ENCODE measurements around the gene BASP1.
A peak's percentile ranks its signal among the peaks of the same experiment; 100 is the strongest.

BASP1 gene

DNA sequence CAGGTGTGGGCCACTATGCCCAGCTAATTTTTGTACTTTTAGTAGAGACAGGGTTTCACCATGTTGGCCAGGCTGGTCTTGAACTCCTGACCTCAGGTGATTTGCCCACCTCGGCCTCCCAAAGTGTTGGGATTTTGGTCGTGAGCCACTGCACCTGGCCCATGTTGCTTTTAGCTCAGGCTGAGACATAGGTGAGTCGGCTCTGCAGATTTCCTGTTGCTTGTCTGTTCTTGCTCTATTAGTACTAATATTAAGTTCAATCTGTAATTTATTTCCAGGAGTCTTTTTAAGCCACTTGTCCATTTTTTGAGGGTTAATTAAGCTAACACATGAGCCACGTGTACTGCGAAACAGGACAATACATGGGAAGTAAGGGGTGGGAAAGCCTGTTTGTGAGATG, 21.4 kb upstream of the BASP1 start:
- TF ChIP-seq, protein P1, sequence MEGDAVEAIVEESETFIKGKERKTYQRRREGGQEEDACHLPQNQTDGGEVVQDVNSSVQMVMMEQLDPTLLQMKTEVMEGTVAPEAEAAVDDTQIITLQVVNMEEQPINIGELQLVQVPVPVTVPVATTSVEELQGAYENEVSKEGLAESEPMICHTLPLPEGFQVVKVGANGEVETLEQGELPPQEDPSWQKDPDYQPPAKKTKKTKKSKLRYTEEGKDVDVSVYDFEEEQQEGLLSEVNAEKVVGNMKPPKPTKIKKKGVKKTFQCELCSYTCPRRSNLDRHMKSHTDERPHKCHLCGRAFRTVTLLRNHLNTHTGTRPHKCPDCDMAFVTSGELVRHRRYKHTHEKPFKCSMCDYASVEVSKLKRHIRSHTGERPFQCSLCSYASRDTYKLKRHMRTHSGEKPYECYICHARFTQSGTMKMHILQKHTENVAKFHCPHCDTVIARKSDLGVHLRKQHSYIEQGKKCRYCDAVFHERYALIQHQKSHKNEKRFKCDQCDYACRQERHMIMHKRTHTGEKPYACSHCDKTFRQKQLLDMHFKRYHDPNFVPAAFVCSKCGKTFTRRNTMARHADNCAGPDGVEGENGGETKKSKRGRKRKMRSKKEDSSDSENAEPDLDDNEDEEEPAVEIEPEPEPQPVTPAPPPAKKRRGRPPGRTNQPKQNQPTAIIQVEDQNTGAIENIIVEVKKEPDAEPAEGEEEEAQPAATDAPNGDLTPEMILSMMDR (IDR thresholded peaks at IDR 0.05), result no peak

DNA sequence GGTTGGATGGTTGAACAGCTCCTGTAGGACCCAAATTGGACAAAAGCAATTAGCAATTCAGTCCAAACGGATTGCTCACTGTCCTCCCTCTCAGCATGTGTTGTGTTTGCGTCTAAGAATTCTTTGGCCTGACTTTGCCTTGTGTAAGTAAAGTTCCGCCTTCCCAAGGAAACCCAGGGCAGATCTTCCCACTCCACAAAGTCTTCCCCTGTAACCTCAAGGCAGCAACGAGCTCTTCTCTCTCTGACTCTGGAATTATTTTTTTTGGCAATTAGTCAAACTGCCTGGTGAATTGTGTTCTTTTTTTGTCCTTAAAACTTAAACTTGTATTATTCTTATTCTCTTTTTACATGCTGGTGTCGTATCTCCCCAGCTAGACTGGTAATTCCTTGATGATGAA, 20.7 kb upstream of the BASP1 start:
- TF ChIP-seq, protein P1 (IDR thresholded peaks at IDR 0.05), result no peak

DNA sequence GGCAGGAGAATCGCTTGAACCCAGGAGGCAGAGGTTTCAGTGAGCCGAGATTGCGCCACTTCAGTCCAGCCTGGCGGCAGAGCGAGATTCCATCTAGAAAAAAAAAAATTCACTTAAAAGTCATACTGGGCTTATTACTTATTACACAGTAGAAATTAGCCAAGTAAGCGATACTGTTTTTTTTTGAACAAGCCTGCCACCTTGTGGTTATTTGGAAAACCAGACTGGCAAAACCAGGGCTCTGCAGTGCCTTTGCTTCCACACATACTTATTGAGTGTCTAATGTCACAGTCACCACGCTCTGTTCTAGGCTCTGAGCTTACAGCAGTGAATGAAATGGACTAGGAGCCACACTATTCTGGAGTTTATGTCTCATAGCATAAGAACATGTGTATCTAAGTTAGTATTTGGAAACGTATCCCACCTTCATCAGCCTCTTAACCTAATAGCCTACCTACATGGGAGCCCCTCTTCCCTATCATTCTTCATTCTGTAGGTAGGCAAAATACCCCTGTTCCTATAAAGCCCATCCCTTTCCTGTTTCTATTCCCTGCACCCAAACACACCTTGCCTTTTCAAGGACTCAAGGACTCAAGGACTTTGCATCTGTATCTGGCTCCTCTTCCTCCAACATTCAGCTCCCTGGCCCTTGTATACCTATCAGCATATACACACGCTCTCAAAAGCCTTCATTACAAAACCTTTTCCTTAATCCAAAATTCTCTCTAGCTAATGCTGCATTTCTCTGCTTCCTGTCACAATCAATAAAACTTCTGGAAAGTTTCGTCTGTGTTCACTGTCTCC, 13.9 kb upstream of the BASP1 start:
- TF ChIP-seq, protein P1 (IDR thresholded peaks at IDR 0.05), result peak; percentile 82

DNA sequence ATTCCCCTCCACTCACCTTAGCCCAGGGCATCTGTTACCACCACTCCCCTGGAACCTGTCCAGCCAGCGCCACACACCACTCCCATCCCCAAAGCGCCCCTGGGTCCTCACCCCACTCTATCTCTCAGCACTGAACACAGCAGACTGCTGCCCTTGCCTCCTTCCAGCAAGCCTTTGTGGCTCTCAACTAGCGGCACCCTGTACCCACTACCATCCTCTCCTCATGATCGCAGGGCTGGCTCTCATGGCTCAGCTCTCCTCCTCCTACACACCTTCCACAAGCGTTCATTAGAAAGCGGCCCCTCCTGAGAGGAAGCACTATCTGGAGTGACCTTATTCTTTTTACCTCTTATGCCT, 13.3 kb upstream of the BASP1 start:
- TF ChIP-seq, protein P1 (IDR thresholded peaks at IDR 0.05), result no peak

DNA sequence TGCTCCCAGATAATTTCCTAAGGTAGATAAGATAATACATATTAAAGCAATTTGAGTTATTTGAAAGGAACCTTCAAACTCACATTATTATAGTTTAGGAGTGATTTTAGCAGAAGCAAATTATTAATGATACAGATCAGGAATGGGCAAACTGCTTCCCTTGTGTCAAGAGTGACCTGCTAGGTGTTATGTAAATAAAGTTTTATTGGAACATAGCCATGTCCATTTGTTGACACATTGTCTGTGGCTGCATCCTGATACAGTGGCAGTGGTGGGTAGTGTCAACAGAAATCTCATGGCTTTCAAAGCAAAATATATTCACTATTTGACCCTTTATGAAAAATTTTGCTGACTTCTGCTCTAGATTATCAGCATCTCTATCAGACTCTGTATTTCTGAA, 11.4 kb upstream of the BASP1 start:
- TF ChIP-seq, protein P1 (IDR thresholded peaks at IDR 0.05), result no peak

DNA sequence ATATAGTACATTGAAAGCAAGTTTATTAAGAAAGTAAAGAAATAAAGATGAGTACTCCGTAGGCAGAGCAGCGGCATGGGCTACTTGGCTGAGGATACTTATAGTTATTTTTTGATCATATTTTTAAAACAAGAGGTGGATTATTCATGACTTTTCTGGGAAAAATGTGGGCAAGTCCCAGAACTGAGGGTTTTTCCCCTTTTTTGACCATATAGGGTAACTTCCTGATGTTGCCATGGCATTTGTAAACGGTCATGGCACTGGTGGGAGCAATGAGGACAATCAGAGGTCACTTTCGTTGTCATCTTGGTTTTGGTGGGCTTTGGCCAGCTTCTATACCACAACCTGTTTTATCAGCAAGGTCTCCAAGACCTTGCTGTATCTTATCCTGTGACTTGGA, 5.2 kb upstream of the BASP1 start:
- TF ChIP-seq, protein P1 (IDR thresholded peaks at IDR 0.05), result no peak

DNA sequence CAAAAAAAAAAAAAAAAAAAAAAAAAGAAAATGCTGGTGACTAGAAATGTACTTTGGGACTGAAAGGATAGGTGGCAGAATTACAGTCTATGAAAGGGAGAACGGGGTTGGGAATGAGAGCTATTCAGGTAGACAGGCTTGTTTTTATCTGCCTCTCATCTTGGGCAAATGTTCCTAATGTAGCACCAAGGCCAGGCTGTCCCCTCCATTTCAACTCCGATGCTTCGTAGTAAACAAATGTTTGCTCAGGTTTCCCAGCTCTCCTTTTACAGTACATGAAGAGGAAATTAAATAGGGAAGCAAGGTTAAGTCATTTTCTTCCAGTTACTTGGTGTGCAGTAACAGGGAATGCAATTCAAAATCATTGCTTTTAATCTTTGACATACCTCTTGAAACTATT, 4.4 kb upstream of the BASP1 start:
- TF ChIP-seq, protein P1 (IDR thresholded peaks at IDR 0.05), result no peak

DNA sequence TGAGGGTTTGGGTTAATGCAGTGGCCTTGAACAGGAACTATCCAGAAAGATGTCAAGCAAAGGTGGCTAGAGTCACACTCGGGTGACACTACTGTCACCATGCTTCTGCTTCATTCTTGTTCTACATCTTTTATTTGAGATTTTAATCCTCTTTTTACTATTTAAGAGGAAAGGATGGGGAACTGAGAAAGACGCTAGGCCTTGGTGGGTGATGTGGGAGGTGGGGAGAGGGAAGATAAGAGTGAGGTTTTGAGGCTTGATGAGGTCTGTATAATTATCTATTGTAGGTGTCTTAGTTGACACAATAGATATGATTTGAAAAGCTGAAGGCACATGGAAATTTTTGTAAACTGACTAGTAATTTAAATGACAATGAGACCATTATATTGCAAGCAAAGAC, 3.5 kb upstream of the BASP1 start:
- TF ChIP-seq, protein P1 (IDR thresholded peaks at IDR 0.05), result no peak
